Cortex of kidney (tissue), 1 donor: ENCODE results near the gene TAF1B.

Experiments used
- DNase-seq: peaks from one replicate; lab custom pipeline; 2025; lab: John Stamatoyannopoulos, UW

Gene TAF1B

DNA sequence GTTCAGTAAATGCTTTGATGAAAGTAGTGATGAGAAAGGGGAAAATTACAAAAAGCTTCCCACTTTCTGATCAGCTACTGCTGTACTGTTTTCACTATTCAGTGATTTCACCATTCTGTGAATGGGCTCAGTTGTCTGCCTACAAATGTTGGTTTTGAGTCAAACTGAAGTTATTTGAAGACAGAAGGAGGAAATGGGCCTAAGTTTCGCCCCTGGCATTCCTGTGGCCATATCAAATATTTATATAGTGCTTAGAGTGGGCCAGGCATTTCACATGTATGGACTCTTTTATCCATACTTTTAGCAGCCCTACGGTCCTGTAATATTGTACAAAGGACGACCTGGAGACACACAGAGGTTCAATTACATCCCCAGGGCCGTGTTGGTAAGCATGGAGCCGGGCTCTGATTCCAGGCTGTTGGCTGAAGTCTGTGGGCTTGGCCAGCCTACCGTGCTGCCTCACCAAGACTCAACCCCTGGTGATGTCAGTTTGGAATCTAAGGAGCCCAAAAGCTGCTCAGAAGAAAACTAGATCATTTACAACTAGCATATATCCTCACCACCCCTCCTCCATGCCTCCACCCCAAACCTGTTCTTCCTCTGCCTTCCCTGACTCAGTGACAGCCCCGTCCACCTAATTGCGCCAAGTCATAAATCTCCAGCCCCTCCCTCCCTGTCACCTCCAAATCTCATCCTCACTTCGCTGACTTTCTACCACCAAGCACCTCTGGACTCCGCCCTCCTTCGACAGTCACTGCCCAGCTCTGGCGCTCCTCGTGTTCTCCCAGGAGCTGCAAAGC is 98.1 kb downstream of the TAF1B start:
- DNase-seq: no peak

GRCh38 chr2:9941996-9942390 is 98.7 kb downstream of the TAF1B start:
- DNase-seq: no peak

GRCh38 chr2:9944330-9944758 is 101.1 kb downstream of the TAF1B start:
- DNase-seq: no peak

- no peak for DNase-seq
Measured at GRCh38 chr2:9945596-9945995, 102.3 kb downstream of the TAF1B start.

- no peak for DNase-seq
Measured at GRCh38 chr2:9946076-9946475, 102.8 kb downstream of the TAF1B start.

DNA sequence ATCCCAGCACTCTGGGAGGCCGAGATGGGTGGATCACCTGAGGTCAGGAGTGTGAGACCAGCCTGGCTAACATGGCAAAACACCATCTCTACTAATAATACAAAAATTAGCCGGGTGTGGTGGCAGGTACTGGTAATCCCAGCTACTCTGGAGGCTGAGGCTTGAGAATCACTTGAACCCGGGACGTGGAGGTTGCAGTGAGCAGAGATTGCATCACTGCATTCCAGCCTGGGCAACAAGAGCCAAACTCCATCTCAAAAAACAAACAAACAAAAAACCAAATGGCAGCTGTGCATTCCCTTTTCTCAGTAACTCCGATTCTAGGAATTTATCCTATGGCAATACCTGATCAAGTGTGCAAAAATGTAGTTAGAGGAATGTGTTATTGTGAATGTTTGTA is 103.5 kb downstream of the TAF1B start:
- no peak for DNase-seq

DNA sequence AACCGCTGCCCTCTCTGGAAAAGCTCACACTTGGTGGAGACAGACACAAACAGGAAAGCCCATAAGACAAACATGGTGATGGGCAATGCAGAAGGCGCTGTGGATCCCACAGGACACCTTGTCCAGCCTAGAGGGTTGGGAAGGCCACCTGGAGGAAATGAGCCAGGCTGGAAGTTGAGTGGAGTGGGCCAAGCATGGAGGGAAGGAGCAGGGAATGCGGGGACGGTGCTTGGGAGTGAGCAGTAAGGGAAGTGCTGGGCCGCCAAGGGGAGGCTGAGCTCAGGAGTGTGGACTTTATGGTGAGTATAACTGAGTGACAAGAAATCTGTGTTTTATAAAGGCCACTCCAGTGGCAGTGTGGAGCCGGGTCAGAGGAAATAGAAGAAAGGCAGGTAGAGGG is 105.4 kb downstream of the TAF1B start:
- no peak for DNase-seq

GRCh38 chr2:9949239-9949991 is 106.1 kb downstream of the TAF1B start:
- no peak for DNase-seq

GRCh38 chr2:9949992-9950520 is 106.8 kb downstream of the TAF1B start:
- DNase-seq: no peak

DNA sequence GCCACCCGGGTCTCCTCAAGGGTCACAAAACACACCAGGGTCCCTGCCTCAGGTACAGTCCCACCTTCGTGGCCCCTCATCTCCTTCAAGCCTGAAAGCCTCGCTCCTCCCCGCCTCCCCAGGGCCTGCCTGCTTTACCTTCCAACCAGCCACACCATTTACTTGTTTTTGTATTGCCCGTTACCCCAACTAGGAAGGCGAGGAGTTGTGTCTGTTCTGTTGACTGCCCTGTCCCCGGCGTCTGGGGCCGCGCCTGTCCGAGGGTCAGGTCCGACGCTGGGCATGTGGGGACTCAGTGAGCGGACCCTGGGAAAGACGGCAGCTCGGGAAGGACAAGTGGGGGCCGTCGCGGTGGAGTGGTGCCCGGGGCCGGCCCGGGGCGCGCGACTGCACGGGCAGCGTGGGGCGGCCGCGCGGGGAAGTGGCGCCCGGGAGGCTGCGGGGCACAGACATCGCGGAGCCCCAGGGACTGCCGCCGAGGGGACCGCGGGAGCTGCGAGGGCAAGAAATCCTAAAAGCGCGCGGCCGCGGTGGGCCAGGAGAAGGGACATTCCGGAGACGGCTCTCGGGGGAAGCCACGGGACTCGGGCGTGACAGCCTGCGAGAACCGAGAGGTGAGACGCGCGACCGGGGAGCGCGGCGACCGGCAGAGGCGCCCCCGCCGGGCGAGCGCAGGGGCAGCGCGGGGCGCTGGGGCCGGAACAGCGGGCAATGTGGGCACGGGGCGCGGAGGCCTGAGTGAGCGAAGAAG is 107.4 kb downstream of the TAF1B start:
- DNase-seq: no peak

- DNase-seq: no peak
Measured at GRCh38 chr2:9951272-9951521, 107.9 kb downstream of the TAF1B start.

- peak; percentile 39 for DNase-seq
Measured at GRCh38 chr2:9951522-9952285, 108.4 kb downstream of the TAF1B start, which contains the start of gene GRHL1. Gene GRHL1 (plus strand): TSS chr2:9951693. CDS start chr2:9951834, 141 bp downstream.

DNA sequence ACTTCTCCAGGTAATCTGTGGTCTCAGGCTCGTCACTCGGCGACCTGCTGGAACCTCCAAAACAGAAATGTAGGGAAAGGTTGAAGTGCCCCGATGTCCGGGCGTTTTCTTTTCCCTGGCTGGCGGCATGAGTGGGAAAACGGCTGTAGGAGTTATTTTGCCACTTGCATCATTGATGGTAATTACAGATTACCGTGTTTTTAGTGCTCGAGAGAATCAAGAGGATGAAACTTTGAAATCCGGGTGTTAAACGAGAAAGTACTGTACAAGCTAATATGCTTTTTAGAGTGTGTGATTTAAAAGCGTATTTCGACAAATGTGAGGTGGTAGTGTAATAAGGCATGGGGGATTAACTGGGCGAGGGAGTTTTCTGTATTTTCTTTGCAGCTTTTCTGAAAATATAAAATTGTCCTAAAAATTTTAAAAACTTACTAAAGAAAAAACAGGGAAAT is 109.0 kb downstream of the TAF1B start:
- no peak for DNase-seq

DNA sequence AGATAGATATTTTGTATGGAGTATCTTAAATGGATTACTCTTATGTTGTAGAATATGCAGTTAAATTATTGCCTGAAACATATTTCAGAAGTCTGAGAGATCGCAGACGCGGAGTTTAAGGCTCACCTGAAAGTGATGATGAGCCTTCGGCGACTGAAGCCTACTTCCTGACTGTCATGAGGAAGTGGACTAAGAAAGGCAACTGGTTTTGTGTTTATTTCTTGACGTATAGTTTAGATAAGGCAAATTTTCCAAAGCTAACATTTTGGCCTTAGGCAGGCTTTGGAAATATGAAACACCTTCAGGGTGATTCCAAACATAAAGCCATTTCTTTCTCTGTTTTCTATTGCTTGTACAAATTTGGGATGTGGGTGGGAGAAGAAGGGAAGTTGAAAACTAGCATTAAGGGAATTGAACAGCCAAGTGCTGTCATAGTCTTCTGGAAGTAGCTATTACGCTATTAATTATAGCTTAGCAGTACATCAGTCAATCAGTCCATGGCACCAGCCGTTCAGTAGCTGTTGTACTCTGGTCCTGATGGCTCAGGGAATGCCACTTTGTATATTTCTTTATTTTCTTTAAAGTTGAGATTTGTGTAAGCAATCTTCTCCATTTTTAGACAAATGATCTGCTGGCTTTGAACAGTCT is 109.7 kb downstream of the TAF1B start:
- DNase-seq: no peak

DNA sequence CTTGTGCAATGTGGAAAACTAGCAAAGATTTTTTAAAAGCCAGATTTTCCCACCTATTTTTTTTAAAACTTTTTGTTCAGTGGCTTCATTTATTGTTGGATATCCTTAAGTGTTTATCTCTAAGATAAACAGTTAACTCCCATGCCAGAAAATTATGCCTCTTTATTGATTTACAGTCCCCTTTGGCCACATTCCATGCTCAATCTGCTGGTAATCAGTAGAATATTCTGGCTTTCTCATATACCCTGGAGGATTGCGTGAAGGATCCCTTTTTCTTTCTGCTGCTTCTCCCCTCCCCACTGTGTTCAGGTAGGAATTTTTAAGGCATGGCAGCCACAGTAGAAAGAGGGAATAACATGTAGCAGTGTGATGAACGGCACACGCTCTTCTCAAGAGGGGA is 110.9 kb downstream of the TAF1B start:
- no peak for DNase-seq

DNA sequence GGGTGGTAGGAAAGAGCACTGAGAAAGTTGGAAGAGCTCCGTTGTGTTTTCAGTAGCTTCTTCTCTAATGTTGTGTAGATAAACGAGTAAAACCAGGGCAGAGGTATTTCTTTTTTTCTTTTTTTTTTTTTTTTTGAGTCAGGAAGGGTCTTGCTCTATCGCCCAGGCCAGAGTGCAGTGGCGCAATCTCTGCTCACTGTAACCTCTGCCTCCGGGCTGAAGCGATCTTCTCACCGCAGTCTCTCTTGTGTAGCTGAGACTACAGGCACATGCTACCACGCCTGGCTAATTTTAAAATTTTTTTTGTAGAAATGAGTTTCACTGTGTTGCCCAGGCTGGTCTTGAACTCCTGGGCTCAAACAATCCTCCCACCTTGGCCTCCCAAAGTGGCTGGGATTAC is 114.8 kb downstream of the TAF1B start:
- no peak for DNase-seq

GRCh38 chr2:9959262-9959661 is 116.0 kb downstream of the TAF1B start:
- no peak for DNase-seq

DNA sequence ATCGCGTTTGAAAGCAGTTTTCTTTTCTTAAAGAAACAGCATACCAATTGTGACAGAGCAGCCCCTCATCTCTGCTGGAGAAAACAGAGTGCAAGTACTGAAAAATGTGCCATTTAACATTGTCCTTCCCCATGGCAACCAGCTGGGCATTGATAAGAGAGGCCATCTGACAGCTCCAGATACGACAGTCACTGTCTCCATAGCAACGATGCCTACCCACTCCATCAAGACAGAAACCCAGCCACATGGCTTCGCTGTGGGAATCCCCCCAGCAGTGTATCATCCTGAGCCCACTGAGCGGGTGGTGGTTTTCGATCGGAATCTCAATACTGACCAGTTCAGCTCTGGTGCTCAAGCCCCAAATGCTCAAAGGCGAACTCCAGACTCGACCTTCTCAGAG is 117.7 kb downstream of the TAF1B start:
- no peak for DNase-seq

DNA sequence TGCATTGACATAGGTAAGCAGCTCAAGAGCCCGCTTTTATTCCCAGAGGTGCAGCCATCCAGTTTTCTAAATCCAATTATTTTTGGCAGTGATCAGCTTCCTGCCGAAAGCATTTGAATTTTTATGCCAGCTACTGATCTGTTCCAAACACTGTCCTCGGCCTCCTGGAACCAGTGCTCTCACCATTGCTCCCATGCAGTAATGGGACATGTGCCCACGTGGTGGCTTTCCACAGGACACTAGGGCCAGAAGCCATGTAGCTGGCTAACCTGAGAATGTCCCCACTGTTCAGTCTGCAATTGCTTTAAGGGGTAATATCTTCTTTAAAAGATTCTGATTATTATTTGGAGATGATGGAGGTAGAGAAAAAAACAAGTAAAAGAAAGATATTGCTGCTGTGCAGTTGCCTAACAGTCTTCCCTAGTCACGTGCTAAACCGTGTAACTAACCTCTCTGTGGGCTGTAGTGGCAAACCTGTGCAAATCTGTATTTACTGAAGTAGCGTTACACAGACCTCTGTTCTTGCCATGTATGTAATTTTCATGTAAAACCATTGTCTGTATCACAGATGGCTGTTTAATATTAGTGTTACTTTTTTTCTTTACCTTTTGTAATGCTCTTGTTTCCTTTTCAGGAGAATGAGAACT is 121.2 kb downstream of the TAF1B start:
- no peak for DNase-seq

GRCh38 chr2:9965119-9965822 is 122.0 kb downstream of the TAF1B start:
- no peak for DNase-seq
